K562 (cell line): ENCODE results near the gene ERO1B. TPM values are rescaled to one million over a fixed set of nuclear protein-coding genes. Genes with fewer than 3 reads are reported as not detected.

Experiments used
- AFF1 ChIP-seq, 2 experiments: fragments of 450-650 bp; IDR thresholded peaks; 2 replicates each; pipeline ENCODE4 v1.6.1; 2018; ENCODE audit warnings: mild to moderate bottlenecking in 2 of 2, low read depth in 1 of 2; ENCODE audit not compliant: partially characterized antibody in 2 of 2
- ARID3A ChIP-seq: IDR thresholded peaks from 2 replicates; pipeline ENCODE4 v1.6.1; 2012; ENCODE audit warnings: low read depth, low read length, improper control_type of control experiment, borderline replicate concordance
- BRF1 ChIP-seq: IDR thresholded peaks from 3 replicates; pipeline ENCODE4 v1.6.1; 2011; ENCODE audit warnings: borderline replicate concordance, mild to moderate bottlenecking; ENCODE audit not compliant: insufficient read length; ENCODE audit errors: extremely low read depth
- CUX1 ChIP-seq: fragments of 200-800 bp; sonication (Bioruptor generic); IDR thresholded peaks from 2 replicates; pipeline ENCODE4 v1.6.1; 2016; ENCODE audit warnings: missing genetic modification characterization, missing compliant biosample characterization
- KLF10 ChIP-seq: fragments of 250-450 bp; sonication (Bioruptor Pico); IDR thresholded peaks from 2 replicates; pipeline ENCODE4 v1.6.1; 2021; ENCODE audit warnings: matching md5 sums
- KLF6 ChIP-seq: fragments of 250-450 bp; sonication (Bioruptor Pico); IDR thresholded peaks from 2 replicates; pipeline ENCODE4 v1.4.0; 2020; ENCODE audit warnings: mild to moderate bottlenecking, moderate library complexity, borderline replicate concordance
- MEIS2 ChIP-seq: fragments of 450-650 bp; IDR thresholded peaks from 2 replicates; pipeline ENCODE4 v1.6.1; 2014; ENCODE audit warnings: mild to moderate bottlenecking; ENCODE audit not compliant: partially characterized antibody
- MYBL2 ChIP-seq, 2 experiments: fragments of 450-650 bp in 1 of 2; sonication (generic) in 1 of 2; formaldehyde crosslinking in 1 of 2; IDR thresholded peaks; 2 replicates each; pipeline versions ENCODE4 v1.6.1 to v1.8.1; 2017 to 2022; ENCODE audit warnings: borderline replicate concordance in 1 of 2, inconsistent platforms in 1 of 2, low read depth in 1 of 2, mild to moderate bottlenecking in 1 of 2, missing genetic modification reagents in 1 of 2, moderate library complexity in 1 of 2
- TCFL5 ChIP-seq: fragments of 250-450 bp; sonication (Bioruptor Pico); conservative IDR thresholded peaks from 2 replicates; pipeline ENCODE4 v1.6.1; 2021; ENCODE audit warnings: mild to moderate bottlenecking, moderate library complexity, matching md5 sums
- TRIM28 ChIP-seq: fragments of 450-650 bp; IDR thresholded peaks from 2 replicates; pipeline ENCODE4 v1.6.1; 2017
- ZBTB43 ChIP-seq: sonication (generic); formaldehyde crosslinking; IDR thresholded peaks from 2 replicates; pipeline ENCODE4 v1.8.0; 2023; ENCODE audit warnings: mild to moderate bottlenecking, missing genetic modification reagents
- ZNF655 ChIP-seq: fragments of 250-450 bp; sonication (Bioruptor Pico); IDR thresholded peaks from 2 replicates; pipeline ENCODE4 v1.5.0; 2021
- ZNF695 ChIP-seq: fragments of 450-650 bp; formaldehyde crosslinking; IDR thresholded peaks from 2 replicates; pipeline ENCODE4 v1.4.0; 2020; ENCODE audit warnings: mild to moderate bottlenecking, moderate library complexity
- polyA plus RNA-seq, 8 experiments: library from polyadenylated mRNA; depleted of rRNA in 4 of 8; stranded (reverse) in 5 of 8; unstranded in 3 of 8; fragments of >200 nt; fragmentation: Nextera tagmentation in 2 of 8; fragmentation: Illumina TruSeq in 1 of 8; extraction: Ambion mirVana in 2 of 8; extraction: Trizol in 1 of 8; gene quantifications; 2 replicates each; pipeline versions ENCODE4 v1.2.1 to v1.2.3, GENCODE V29; 2011 to 2014; ENCODE audit warnings: inconsistent platforms in 1 of 8, missing spikeins in 1 of 8
- total RNA-seq, 7 experiments: library from RNA; depleted of rRNA in 6 of 7; stranded (reverse); fragments of >200 nt in 6 of 7; fragmentation: Illumina TruSeq in 2 of 7; extraction: Trizol in 2 of 7; gene quantifications; 2 replicates each; pipeline versions ENCODE4 v1.2.1 to v1.2.3, GENCODE V29; 2011 to 2021; ENCODE audit warnings: low replicate concordance in 1 of 7

Gene ERO1B
- total and polyA plus RNA-seq, 9 of the 15 experiments (the other 6 are each of a cell fraction or from before 2014, with no cell fraction given): 0.59 to 6.4 (median 4.2) TPM

- TF ChIP-seq MYBL2 (IDR thresholded peaks at IDR 0.05; ENCODE audit: low read depth): no peak
- TF ChIP-seq MYBL2 (CRISPR knock-in tag; IDR thresholded peaks at IDR 0.05; ENCODE audit: borderline replicate concordance): no peak
- TF ChIP-seq ZNF655 (CRISPR knock-in tag): no peak
- TF ChIP-seq BRF1: no peak
- no peak for TF ChIP-seq MEIS2
- TF ChIP-seq TCFL5 (CRISPR knock-in tag): no peak
- no peak for TF ChIP-seq ZNF695 (CRISPR knock-in tag)
- no peak for TF ChIP-seq TRIM28
- TF ChIP-seq ARID3A: no peak
- no peak for TF ChIP-seq CUX1 (CRISPR knock-in tag)
- TF ChIP-seq AFF1 (IDR thresholded peaks at IDR 0.05; ENCODE audit: low read depth in 1 of 2, partially characterized antibody in 2 of 2): no peak
- no peak for TF ChIP-seq ZBTB43 (CRISPR knock-in tag)
- TF ChIP-seq KLF6 (CRISPR knock-in tag): peak; percentile 75; the same call in 1 of the 2 replicates
- no peak for TF ChIP-seq KLF10
Observed at GRCh38 chr1:236315518-236315917, 33.8 kb upstream of the ERO1B start (continued).
